NCI-H2107 treated with DMSO at 0.1 percent for 48 hours (cell line): Measurements from ENCODE around the gene RPL27.

Experiments
- DNase-seq: peaks from one replicate; lab custom pipeline; 2025; ENCODE audit not compliant: unreplicated experiment; lab: John Stamatoyannopoulos, UW

The RPL27 gene

DNA sequence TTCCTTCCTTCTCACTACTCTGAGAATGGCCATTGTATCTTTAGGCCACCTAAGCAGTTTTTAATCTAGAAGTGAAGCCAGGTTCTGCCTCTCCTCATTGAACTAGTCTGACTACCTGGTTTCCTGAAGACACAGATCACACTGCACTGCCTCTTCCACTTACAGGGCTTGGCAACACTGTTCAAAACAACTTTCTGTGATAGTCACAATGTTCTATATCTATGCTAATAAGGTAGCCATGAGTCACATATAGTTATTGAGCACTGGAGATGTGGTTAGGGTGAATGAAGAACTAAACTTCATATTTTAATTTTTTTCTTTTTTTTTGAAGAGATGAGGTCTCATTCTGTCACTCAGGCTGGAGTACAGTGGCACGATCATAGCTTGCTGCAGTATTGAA, 53.8 kb downstream of the RPL27 start:
- no peak for DNase-seq
